Lower leg skin (tissue), 3 donors: ENCODE results near the gene FBXO2.

Source experiments
- CTCF ChIP-seq, 3 donors: fragments of 450-650 bp; IDR thresholded peaks; one replicate each; pipeline ENCODE4 v1.5.1; 2016; ENCODE audit warnings: antibody characterized with exemption in 3 of 3, mild to moderate bottlenecking in 3 of 3, moderate library complexity in 2 of 3
- POLR2A ChIP-seq, 2 donors: fragments of 450-650 bp; IDR thresholded peaks; one replicate each; pipeline ENCODE4 v1.6.1; 2016 to 2017; ENCODE audit warnings: antibody characterized with exemption in 2 of 2, mild to moderate bottlenecking in 1 of 2, moderate library complexity in 1 of 2

GRCh38 chr1:11657654-11658053, 3.4 kb upstream of the FBXO2 start:
- TF ChIP-seq POLR2A (IDR thresholded peaks at IDR 0.05) (no peak), CTCF (IDR thresholded peaks at IDR 0.05) (no peak)
